PC-3 (cell line): Measurements from ENCODE around the gene AFAP1L2. TPM values are rescaled to one million over a fixed set of nuclear protein-coding genes. Genes with fewer than 3 reads are reported as not detected.

Source experiments
- ATAC-seq: fragments of 200-7000 bp; cut with Tn5 transposase; 2 replicates; pipeline ENCODE4 v1.9.1; 2020; ENCODE audit warnings: mild to moderate bottlenecking, moderate library complexity
- BruUV-seq: library from RNA; stranded (reverse); fragments of 400-500 nt; replicated peaks from 2 replicates; lab custom pipeline; 2021; lab: Mats Ljungman, UMichigan
- CTCF ChIA-PET: fragments of 300-600 bp; sonication (Branson Sonifier 250); formaldehyde crosslinking; loops from one replicate; lab custom pipeline; 2022; ENCODE audit warnings: antibody characterized with exemption; lab: Charles Lee
- POLR2A ChIA-PET: fragments of 300-600 bp; sonication (Branson Sonifier 250); formaldehyde crosslinking; loops from one replicate; lab custom pipeline; 2022; ENCODE audit warnings: antibody characterized with exemption; ENCODE audit not compliant: unreplicated experiment; lab: Charles Lee
- DNase-seq: peaks from one replicate; pipeline ENCODE4 v3.0.0-alpha.2; 2015
- H2AFZ ChIP-seq: fragments of 300-600 bp; sonication (generic); 2 replicates; pipeline ENCODE4 v1.6.0; 2016; ENCODE audit warnings: antibody characterized with exemption, low read length
- H3F3A ChIP-seq: fragments of 300-600 bp; sonication (generic); one replicate; pipeline ENCODE4 v1.6.0; 2017; ENCODE audit warnings: antibody characterized with exemption, low read length, control low read depth, mild to moderate bottlenecking; ENCODE audit not compliant: unreplicated experiment
- H3K27ac ChIP-seq: fragments of 300-600 bp; sonication (generic); 2 replicates; pipeline ENCODE4 v1.5.1; 2016; ENCODE audit warnings: mild to moderate bottlenecking, low read length
- H3K27me3 ChIP-seq: fragments of 300-600 bp; sonication (generic); 2 replicates; pipeline ENCODE4 v1.6.1; 2016; ENCODE audit warnings: low read length, mixed read lengths
- H3K36me3 ChIP-seq: fragments of 300-600 bp; sonication (generic); 2 replicates; pipeline ENCODE4 v1.6.1; 2016; ENCODE audit warnings: low read depth, mixed run types, low read length, mixed read lengths
- H3K4me1 ChIP-seq: fragments of 300-600 bp; sonication (generic); 2 replicates; pipeline ENCODE4 v1.5.1; 2016; ENCODE audit warnings: low read length; ENCODE audit not compliant: insufficient read depth
- H3K4me2 ChIP-seq: fragments of 300-600 bp; sonication (generic); 2 replicates; pipeline ENCODE4 v1.6.0; 2016; ENCODE audit warnings: low read length
- H3K4me3 ChIP-seq: fragments of 300-600 bp; sonication (generic); 2 replicates; pipeline ENCODE4 v1.5.1; 2016; ENCODE audit warnings: mild to moderate bottlenecking, low read length, mixed read lengths
- H3K79me2 ChIP-seq: fragments of 300-600 bp; sonication (generic); 2 replicates; pipeline ENCODE4 v1.6.1; 2017; ENCODE audit warnings: low read length, mixed read lengths
- H3K9ac ChIP-seq: fragments of 300-600 bp; sonication (generic); 2 replicates; pipeline ENCODE4 v1.6.0; 2016; ENCODE audit warnings: mild to moderate bottlenecking, low read length
- H3K9me2 ChIP-seq: fragments of 300-600 bp; sonication (generic); replicated peaks from 2 replicates; pipeline ENCODE4 v1.6.1; 2016; ENCODE audit warnings: mixed run types, low read length, mixed read lengths
- H3K9me3 ChIP-seq: fragments of 300-600 bp; sonication (generic); 2 replicates; pipeline ENCODE4 v1.6.1; 2016; ENCODE audit warnings: low read length, mixed read lengths
- H4K20me1 ChIP-seq: fragments of 300-600 bp; sonication (generic); 2 replicates; pipeline ENCODE4 v1.6.1; 2016; ENCODE audit warnings: low read length, mixed read lengths
- CTCF ChIP-seq: fragments of 300-600 bp; sonication (generic); conservative IDR thresholded peaks from 2 replicates; pipeline ENCODE4 v1.5.1; 2017; ENCODE audit warnings: antibody characterized with exemption, low read depth, mild to moderate bottlenecking, low read length
- EZH2 ChIP-seq: fragments of 300-600 bp; sonication (generic); IDR thresholded peaks from one replicate; pipeline ENCODE4 v1.6.1; 2017; ENCODE audit warnings: antibody characterized with exemption, mild to moderate bottlenecking, low read length; ENCODE audit not compliant: unreplicated experiment
- EZH2phosphoT487 ChIP-seq: fragments of 300-600 bp; sonication (generic); IDR thresholded peaks from 2 replicates; pipeline ENCODE4 v1.6.1; 2018; ENCODE audit warnings: mild to moderate bottlenecking, antibody characterized with exemption, low read length, borderline replicate concordance
- intact Hi-C: fragments of 100-400 bp; cut with micrococcal nuclease; formaldehyde crosslinking; loops from 2 replicates; pipeline ENCODE4 v1.9.0; 2023
- total RNA-seq: library from RNA; depleted of rRNA; stranded (reverse); fragments of >200 nt; gene quantifications from 2 replicates; pipeline ENCODE4 v1.2.3, GENCODE V29; 2014

Gene AFAP1L2
- total RNA-seq, 1 experiment from 2014 or later, result 0.77 TPM

GRCh38 chr10:114309364-114309651, 95.0 kb downstream of the AFAP1L2 start:
- ChIA-PET POLR2A (no interaction called here), CTCF (no interaction called here)
- no TSS peak for BruUV-seq
- Histone ChIP-seq H3K27me3 (no peaks in the 10 kb centered on the region), H3K4me2 (no peak overlapping the region), H3K79me2 (no peaks in the 10 kb centered on the region), H3K9ac (no peak overlapping the region), H3F3A (no peaks in the 10 kb centered on the region), H3K9me2 (no peaks in the 10 kb centered on the region), H4K20me1 (no peaks in the 10 kb centered on the region), H3K4me1 (peaks cover 10% of the 10 kb centered on the region), H2AFZ (no peak overlapping the region), H3K36me3 (no peaks in the 10 kb centered on the region), H3K27ac (no peak overlapping the region), H3K9me3 (no peaks in the 10 kb centered on the region), H3K4me3 (no peak overlapping the region)
- TF ChIP-seq EZH2 (no peak), CTCF (no peak), EZH2phosphoT487 (no peak)
- DNase-seq (no peak), ATAC-seq (no peak)
- intact Hi-C loops, result loop anchor here (10.0 kb wide), 1 partner anchor 475 kb away; no protein-coding TSS in a partner anchor

GRCh38 chr10:114308531-114309363, 95.6 kb downstream of the AFAP1L2 start:
- Histone ChIP-seq H3K4me1 (peaks cover 12% of the 10 kb centered on the region), H4K20me1 (no peaks in the 10 kb centered on the region), H3K4me3 (no peak overlapping the region), H3K4me2 (no peak overlapping the region), H3F3A (no peaks in the 10 kb centered on the region), H3K36me3 (no peaks in the 10 kb centered on the region), H3K9me2 (no peaks in the 10 kb centered on the region), H3K27ac (no peak overlapping the region), H3K9ac (no peak overlapping the region), H3K9me3 (no peaks in the 10 kb centered on the region), H2AFZ (no peak overlapping the region), H3K79me2 (no peaks in the 10 kb centered on the region), H3K27me3 (no peaks in the 10 kb centered on the region)
- intact Hi-C loops, result loop anchor here (10.0 kb wide), 1 partner anchor 476 kb away; no protein-coding TSS in a partner anchor
- ChIA-PET CTCF (no interaction called here), POLR2A (no interaction called here)
- DNase-seq, result no peak
- no TSS peak for BruUV-seq
- ATAC-seq, result no peak
- TF ChIP-seq EZH2phosphoT487 (no peak), CTCF (no peak), EZH2 (no peak)

- Histone ChIP-seq H3K4me3 (no peak overlapping the region), H3K79me2 (no peaks in the 10 kb centered on the region), H3K9me3 (no peaks in the 10 kb centered on the region), H3K9ac (no peak overlapping the region), H2AFZ (no peak overlapping the region), H3F3A (no peaks in the 10 kb centered on the region), H3K4me2 (no peak overlapping the region), H3K9me2 (no peaks in the 10 kb centered on the region), H4K20me1 (no peaks in the 10 kb centered on the region), H3K27ac (no peak overlapping the region), H3K27me3 (no peaks in the 10 kb centered on the region), H3K4me1 (peaks cover 12% of the 10 kb centered on the region), H3K36me3 (no peaks in the 10 kb centered on the region)
- DNase-seq (no peak), ATAC-seq (no peak)
- intact Hi-C loops, result loop anchor here (10.0 kb wide), 1 partner anchor 477 kb away; no protein-coding TSS in a partner anchor
- CTCF ChIA-PET, result no interaction called here
- BruUV-seq, result no TSS peak
- POLR2A ChIA-PET, result no interaction called here
- TF ChIP-seq EZH2phosphoT487 (no peak), EZH2 (no peak), CTCF (no peak)
Observed at GRCh38 chr10:114307731-114308130, 96.6 kb downstream of the AFAP1L2 start.
